IMR-90 (cell line): ENCODE measurements around the gene MAPK13. TPM values are rescaled to one million over a fixed set of nuclear protein-coding genes. Genes with fewer than 3 reads are reported as not detected.

Source experiments
- ATAC-seq: fragments of 200-7000 bp; cut with Tn5 transposase; 2 replicates; pipeline ENCODE4 v1.9.1; 2020; ENCODE audit warnings: low read depth, mild to moderate bottlenecking, moderate library complexity
- BruUV-seq: library from RNA; stranded (reverse); fragments of 400-500 nt; replicated peaks from 2 replicates; lab custom pipeline; 2021; lab: Mats Ljungman, UMichigan
- CTCF ChIA-PET: fragments of 300-600 bp; formaldehyde crosslinking; extraction: SDS; loops from one replicate; lab custom pipeline; 2021; ENCODE audit warnings: antibody characterized with exemption; lab: Yijun Ruan, JAX
- POLR2A ChIA-PET: fragments of 300-600 bp; sonication (Branson Sonifier 250); formaldehyde crosslinking; loops from one replicate; lab custom pipeline; 2022; ENCODE audit warnings: antibody characterized with exemption; ENCODE audit not compliant: unreplicated experiment; lab: Charles Lee
- DNase-seq: peaks from one replicate; pipeline ENCODE4 v3.0.0; 2013
- H2AFZ ChIP-seq: replicated peaks from 2 replicates; pipeline ENCODE3; 2013; ENCODE audit warnings: low read length, mild to moderate bottlenecking; ENCODE audit not compliant: poor library complexity
- H2AK5ac ChIP-seq: 2 replicates; pipeline ENCODE4 v1.6.1; 2013; ENCODE audit warnings: low read depth, low read length, inconsistent platforms
- H2AK9ac ChIP-seq: replicated peaks from 2 replicates; pipeline ENCODE3; 2013; ENCODE audit warnings: mild to moderate bottlenecking, low read depth, low read length, moderate library complexity; ENCODE audit not compliant: poor library complexity
- H2BK120ac ChIP-seq: 2 replicates; pipeline ENCODE4 v1.6.1; 2013; ENCODE audit warnings: low read depth, low read length, inconsistent platforms
- H2BK15ac ChIP-seq: 3 replicates; pipeline ENCODE4 v1.6.1; 2013; ENCODE audit warnings: low read depth, low read length, inconsistent platforms
- H2BK20ac ChIP-seq: 2 replicates; pipeline ENCODE4 v1.6.1; 2013; ENCODE audit warnings: low read depth, mild to moderate bottlenecking, inconsistent platforms, low read length, moderate library complexity
- H2BK5ac ChIP-seq: 2 replicates; pipeline ENCODE4 v1.6.1; 2013; ENCODE audit warnings: mild to moderate bottlenecking, low read depth, low read length, inconsistent platforms; ENCODE audit not compliant: poor library complexity, severe bottlenecking
- H3K14ac ChIP-seq: replicated peaks from 2 replicates; pipeline ENCODE4 v1.6.1; 2013; ENCODE audit warnings: low read depth, low read length, inconsistent platforms
- H3K18ac ChIP-seq: 2 replicates; pipeline ENCODE4 v1.6.1; 2013; ENCODE audit warnings: low read depth, low read length, control low read depth
- H3K23ac ChIP-seq: 2 replicates; pipeline ENCODE4 v1.6.1; 2013; ENCODE audit warnings: low read depth, low read length, inconsistent platforms
- H3K27ac ChIP-seq: 2 replicates; pipeline ENCODE4 v1.5.1; 2013; ENCODE audit warnings: mild to moderate bottlenecking, control low read depth, low read length; ENCODE audit not compliant: insufficient read depth
- H3K27me3 ChIP-seq: 2 replicates; pipeline ENCODE4 v1.6.1; 2013; ENCODE audit warnings: low read length; ENCODE audit not compliant: control insufficient read depth, insufficient read depth
- H3K36me3 ChIP-seq: 2 replicates; pipeline ENCODE4 v1.6.1; 2013; ENCODE audit warnings: low read length, mixed read lengths; ENCODE audit not compliant: control insufficient read depth, insufficient read depth
- H3K4ac ChIP-seq: 2 replicates; pipeline ENCODE4 v1.6.1; 2013; ENCODE audit warnings: low read depth, low read length, inconsistent platforms
- H3K4me1 ChIP-seq: 2 replicates; pipeline ENCODE4 v1.6.1; 2013; ENCODE audit warnings: low read length, mixed read lengths; ENCODE audit not compliant: control insufficient read depth, insufficient read depth
- H3K4me2 ChIP-seq: 2 replicates; pipeline ENCODE4 v1.6.1; 2013; ENCODE audit warnings: low read depth, mild to moderate bottlenecking, control low read depth, low read length, moderate library complexity
- H3K4me3 ChIP-seq: 2 replicates; pipeline ENCODE4 v1.5.1; 2013; ENCODE audit warnings: low read depth, mild to moderate bottlenecking, control low read depth, low read length, moderate library complexity; ENCODE audit not compliant: insufficient read depth
- H3K56ac ChIP-seq: 2 replicates; pipeline ENCODE4 v1.6.1; 2013; ENCODE audit warnings: low read length, inconsistent platforms; ENCODE audit not compliant: insufficient read depth; ENCODE audit errors: extremely low read depth
- H3K79me1 ChIP-seq, 2 experiments: 2 replicates each; pipeline ENCODE4 v1.6.1; 2013; ENCODE audit warnings: low read length in 2 of 2, inconsistent platforms in 1 of 2, low read depth in 1 of 2
- H3K9ac ChIP-seq: 2 replicates; pipeline ENCODE4 v1.6.1; 2013; ENCODE audit warnings: low read depth, low read length, control low read depth
- H3K9me1 ChIP-seq: 2 replicates; pipeline ENCODE4 v1.6.1; 2013; ENCODE audit warnings: low read length, inconsistent platforms; ENCODE audit not compliant: insufficient read depth
- H3K9me3 ChIP-seq: 2 replicates; pipeline ENCODE4 v1.6.1; 2013; ENCODE audit warnings: low read length; ENCODE audit not compliant: control insufficient read depth, insufficient read depth
- H4K20me1 ChIP-seq: 2 replicates; pipeline ENCODE4 v1.6.1; 2013; ENCODE audit warnings: low read length, inconsistent platforms; ENCODE audit not compliant: insufficient read depth
- H4K5ac ChIP-seq: 2 replicates; pipeline ENCODE4 v1.6.1; 2013; ENCODE audit warnings: mild to moderate bottlenecking, low read depth, low read length, control low read depth
- H4K8ac ChIP-seq, 2 experiments: 2 replicates each; pipeline ENCODE4 v1.6.1; 2013; ENCODE audit warnings: low read depth in 2 of 2, low read length in 2 of 2, control low read depth in 1 of 2, inconsistent platforms in 1 of 2
- H4K91ac ChIP-seq: 2 replicates; pipeline ENCODE4 v1.6.1; 2013; ENCODE audit warnings: low read depth, low read length, inconsistent platforms; ENCODE audit not compliant: insufficient read depth
- CEBPB ChIP-seq: IDR thresholded peaks from 2 replicates; pipeline ENCODE4 v1.6.1; 2012; ENCODE audit warnings: low read depth, low read length, improper control_type of control experiment
- CHD1 ChIP-seq: IDR thresholded peaks from 2 replicates; pipeline ENCODE4 v1.6.1; 2012; ENCODE audit warnings: low read depth, low read length, improper control_type of control experiment
- FOS ChIP-seq: fragments of 150-350 bp; IDR thresholded peaks from 2 replicates; pipeline ENCODE4 v1.6.1; 2016; ENCODE audit warnings: low read depth, low read length
- MAZ ChIP-seq: IDR thresholded peaks from 2 replicates; pipeline ENCODE4 v1.6.1; 2012; ENCODE audit warnings: low read depth, mild to moderate bottlenecking, low read length, improper control_type of control experiment, moderate library complexity, borderline replicate concordance
- MXI1 ChIP-seq: IDR thresholded peaks from 2 replicates; pipeline ENCODE4 v1.6.1; 2012; ENCODE audit warnings: low read depth, mild to moderate bottlenecking, low read length, moderate library complexity, borderline replicate concordance
- POLR2A ChIP-seq: IDR thresholded peaks from 2 replicates; pipeline ENCODE4 v1.6.1; 2012; ENCODE audit warnings: mild to moderate bottlenecking, low read depth, low read length
- WGBS, 2 experiments: methylation state at CpG; one replicate each; pipeline versions ENCODE4 v1.1.5 to v1.1.7; 2013; ENCODE audit warnings: missing lambda C conversion rate in 2 of 2; ENCODE audit not compliant: insufficient read length in 1 of 2; ENCODE audit errors: extremely low coverage in 2 of 2; 5-methylcytosine and 5-hydroxymethylcytosine counted together
- dilution Hi-C: fragments of 300-500 bp; cut with HindIII; formaldehyde crosslinking; loops from one replicate; pipeline ENCODE4 v1.14.3; 2018; ENCODE audit warnings: low sequenced_read_pairs; ENCODE audit not compliant: unreplicated experiment
- in situ Hi-C: fragments of 300-500 bp; cut with MboI; formaldehyde crosslinking; loops from 3 replicates; pipeline ENCODE4 v1.14.3; 2019; ENCODE audit warnings: low sequenced_read_pairs, inconsistent platforms, mixed read lengths
- intact Hi-C: fragments of 100-400 bp; cut with micrococcal nuclease; formaldehyde crosslinking; loops from 2 replicates; pipeline ENCODE4 v1.10.0; 2022
- polyA plus RNA-seq, 3 experiments: library from polyadenylated mRNA; depleted of rRNA; stranded (reverse); fragments of >200 nt; gene quantifications; 2 replicates each; pipeline ENCODE4 v1.2.3, GENCODE V29; 2012; ENCODE audit warnings: low replicate concordance in 1 of 3
- total RNA-seq: library from RNA; depleted of rRNA; stranded (reverse); fragments of >200 nt; gene quantifications from 2 replicates; pipeline ENCODE4 v1.2.3, GENCODE V29; 2012
- TF ChIP-seq, protein P1 (sequence below): fragments of 150-350 bp; IDR thresholded peaks from 2 replicates; pipeline ENCODE4 v1.6.1; 2016; ENCODE audit warnings: low read depth, mild to moderate bottlenecking, low read length, moderate library complexity, borderline replicate concordance
- TF ChIP-seq, protein P2 (sequence below): fragments of 150-350 bp; IDR thresholded peaks from 2 replicates; pipeline ENCODE4 v1.6.1; 2017; ENCODE audit warnings: mild to moderate bottlenecking, antibody characterized with exemption, low read length, low read depth

Gene MAPK13
- total and polyA plus RNA-seq, 2 of the 4 experiments (the other 2 are of a cell fraction): 2.0 to 2.9 TPM

DNA sequence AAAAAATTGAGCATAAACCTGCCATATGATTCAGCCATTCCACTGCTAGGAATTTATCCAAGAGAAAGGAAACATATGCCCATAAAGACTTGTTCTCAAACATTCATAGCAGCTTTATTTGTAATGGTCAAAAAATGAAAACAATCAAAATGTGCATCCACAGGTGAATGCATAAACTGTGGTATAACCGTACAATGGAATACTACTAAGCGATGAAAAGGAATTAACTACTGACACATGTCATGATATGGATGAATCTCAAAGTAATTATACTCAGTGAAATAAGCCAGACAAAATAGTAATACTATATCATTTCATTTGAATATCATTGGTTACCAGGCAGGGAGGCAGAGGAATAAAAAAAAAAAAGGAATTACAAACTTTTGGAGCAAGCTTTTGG, 40.4 kb downstream of the MAPK13 start:
- no peak overlapping the region for H4K8ac ChIP-seq
- no peak overlapping the region for H2AK9ac ChIP-seq
- no peak overlapping the region for H4K91ac ChIP-seq
- no peak overlapping the region for H2BK120ac ChIP-seq
- no peaks in the 10 kb centered on the region for H3K36me3 ChIP-seq
- H4K20me1 ChIP-seq: no peaks in the 10 kb centered on the region
- DNase-seq (no peak), ATAC-seq (no peak)
- no CpG with 5 or more reads among the region's 2 CpGs for WGBS, 2 experiments
- dilution Hi-C loops: no loop called here
- H2BK15ac ChIP-seq: no peak overlapping the region
- no peak overlapping the region for H2BK5ac ChIP-seq
- CTCF ChIA-PET: interaction anchor here (0.6 kb wide), 1 partner anchor 81 kb away, joined by 6 read pairs; no protein-coding TSS in a partner anchor
- H3K4me1 ChIP-seq: no peaks in the 10 kb centered on the region
- H3K9me1 ChIP-seq: no peaks in the 10 kb centered on the region
- H2AK5ac ChIP-seq: no peak overlapping the region
- BruUV-seq: no TSS peak
- H3K23ac ChIP-seq: no peak overlapping the region
- no peak overlapping the region for H3K9ac ChIP-seq
- no peak overlapping the region for H2AFZ ChIP-seq
- no peak overlapping the region for H3K18ac ChIP-seq
- H3K56ac ChIP-seq: no peak overlapping the region
- TF ChIP-seq CHD1: no peak
- TF ChIP-seq, protein P1, sequence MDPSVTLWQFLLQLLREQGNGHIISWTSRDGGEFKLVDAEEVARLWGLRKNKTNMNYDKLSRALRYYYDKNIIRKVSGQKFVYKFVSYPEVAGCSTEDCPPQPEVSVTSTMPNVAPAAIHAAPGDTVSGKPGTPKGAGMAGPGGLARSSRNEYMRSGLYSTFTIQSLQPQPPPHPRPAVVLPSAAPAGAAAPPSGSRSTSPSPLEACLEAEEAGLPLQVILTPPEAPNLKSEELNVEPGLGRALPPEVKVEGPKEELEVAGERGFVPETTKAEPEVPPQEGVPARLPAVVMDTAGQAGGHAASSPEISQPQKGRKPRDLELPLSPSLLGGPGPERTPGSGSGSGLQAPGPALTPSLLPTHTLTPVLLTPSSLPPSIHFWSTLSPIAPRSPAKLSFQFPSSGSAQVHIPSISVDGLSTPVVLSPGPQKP: no peak
- TF ChIP-seq CEBPB: no peak
- TF ChIP-seq, protein P2, sequence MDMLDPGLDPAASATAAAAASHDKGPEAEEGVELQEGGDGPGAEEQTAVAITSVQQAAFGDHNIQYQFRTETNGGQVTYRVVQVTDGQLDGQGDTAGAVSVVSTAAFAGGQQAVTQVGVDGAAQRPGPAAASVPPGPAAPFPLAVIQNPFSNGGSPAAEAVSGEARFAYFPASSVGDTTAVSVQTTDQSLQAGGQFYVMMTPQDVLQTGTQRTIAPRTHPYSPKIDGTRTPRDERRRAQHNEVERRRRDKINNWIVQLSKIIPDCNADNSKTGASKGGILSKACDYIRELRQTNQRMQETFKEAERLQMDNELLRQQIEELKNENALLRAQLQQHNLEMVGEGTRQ: no peak
- no peak for TF ChIP-seq MAZ
- no peak for TF ChIP-seq MXI1
- no peak for TF ChIP-seq FOS
- no peak for TF ChIP-seq POLR2A
- in situ Hi-C loops: no loop called here
- H4K5ac ChIP-seq: no peak overlapping the region
- H3K9me3 ChIP-seq: no peaks in the 10 kb centered on the region
- intact Hi-C loops: no loop called here
- no peak overlapping the region for H3K14ac ChIP-seq
- no peaks in the 10 kb centered on the region for H3K79me1 ChIP-seq
- H3K27me3 ChIP-seq: peaks cover 2% of the 10 kb centered on the region
- no peak overlapping the region for H3K4ac ChIP-seq
- POLR2A ChIA-PET: no interaction called here
- no peak overlapping the region for H2BK20ac ChIP-seq
- H3K4me3 ChIP-seq: no peak overlapping the region
- H3K4me2 ChIP-seq: no peak overlapping the region
- H3K27ac ChIP-seq: no peak overlapping the region
